GM23338 (cell line): ENCODE results near the gene TBPL2. TPM values are rescaled to one million over a fixed set of nuclear protein-coding genes. Genes with fewer than 3 reads are reported as not detected.

Experiments used
- ATAC-seq: fragments of 200-7000 bp; cut with Tn5 transposase; 3 replicates; pipeline ENCODE4 v1.9.1; 2020
- DNase-seq: peaks from one replicate; pipeline ENCODE4 v3.0.0-alpha.2; 2015; ENCODE audit warnings: low spot score
- H2AFZ ChIP-seq: fragments of 200-600 bp; sonication (generic); 2 replicates; pipeline ENCODE4 v1.8.0; 2016; ENCODE audit warnings: antibody characterized with exemption, mild to moderate bottlenecking, moderate library complexity
- H3F3A ChIP-seq: fragments of 200-600 bp; sonication (generic); replicated peaks from 2 replicates; pipeline ENCODE4 v1.8.0; 2017; ENCODE audit warnings: antibody characterized with exemption, mixed run types, low read depth
- H3K27ac ChIP-seq: fragments of 200-600 bp; sonication (generic); 2 replicates; pipeline ENCODE4 v1.6.1; 2016; ENCODE audit warnings: low read depth
- H3K27me3 ChIP-seq: fragments of 200-600 bp; sonication (generic); 2 replicates; pipeline ENCODE4 v1.8.0; 2016; ENCODE audit warnings: mild to moderate bottlenecking, mixed run types, moderate library complexity; ENCODE audit not compliant: insufficient read depth
- H3K36me3 ChIP-seq: fragments of 200-600 bp; sonication (generic); 2 replicates; pipeline ENCODE4 v1.8.0; 2016; ENCODE audit warnings: mild to moderate bottlenecking; ENCODE audit not compliant: insufficient read depth
- H3K4me1 ChIP-seq: fragments of 200-600 bp; sonication (generic); 2 replicates; pipeline ENCODE4 v1.8.0; 2016; ENCODE audit warnings: mild to moderate bottlenecking, moderate library complexity; ENCODE audit not compliant: insufficient read depth
- H3K4me2 ChIP-seq: fragments of 200-600 bp; sonication (generic); 2 replicates; pipeline ENCODE4 v1.7.1; 2017; ENCODE audit warnings: mixed run types
- H3K4me3 ChIP-seq: fragments of 200-600 bp; sonication (generic); 2 replicates; pipeline ENCODE4 v1.6.1; 2016; ENCODE audit warnings: mixed run types
- H3K79me2 ChIP-seq: fragments of 200-600 bp; sonication (generic); replicated peaks from 2 replicates; pipeline ENCODE4 v1.8.0; 2017; ENCODE audit warnings: mild to moderate bottlenecking; ENCODE audit not compliant: insufficient read depth
- H3K9me2 ChIP-seq: fragments of 200-600 bp; sonication (generic); 2 replicates; pipeline ENCODE4 v1.8.0; 2017; ENCODE audit not compliant: insufficient read depth
- H4K20me1 ChIP-seq: fragments of 200-600 bp; sonication (generic); replicated peaks from 2 replicates; pipeline ENCODE4 v1.8.0; 2017; ENCODE audit warnings: mild to moderate bottlenecking; ENCODE audit not compliant: insufficient read depth
- H3K27ac Mint-ChIP-seq: 2 replicates; pipeline ENCODE4 v1.8.0; 2020; ENCODE audit warnings: inconsistent platforms, mild to moderate bottlenecking, moderate library complexity, mixed read lengths
- H3K27me3 Mint-ChIP-seq: 3 replicates; pipeline ENCODE4 v1.8.0; 2022; ENCODE audit warnings: low read depth, mild to moderate bottlenecking, moderate library complexity, mixed read lengths, inconsistent platforms; ENCODE audit not compliant: insufficient read depth, poor library complexity
- H3K36me3 Mint-ChIP-seq: 3 replicates; pipeline ENCODE4 v1.8.0; 2021; ENCODE audit warnings: low read depth, mild to moderate bottlenecking, inconsistent platforms, moderate library complexity, mixed read lengths
- H3K4me1 Mint-ChIP-seq: 3 replicates; pipeline ENCODE4 v1.8.0; 2020; ENCODE audit warnings: mild to moderate bottlenecking, inconsistent platforms, mixed read lengths
- H3K4me3 Mint-ChIP-seq: 3 replicates; pipeline ENCODE4 v1.8.0; 2021; ENCODE audit warnings: moderate library complexity, mild to moderate bottlenecking, inconsistent platforms, mixed read lengths
- H3K9me3 Mint-ChIP-seq: 3 replicates; pipeline ENCODE4 v1.8.0; 2020; ENCODE audit warnings: moderate library complexity, mild to moderate bottlenecking, inconsistent platforms, mixed read lengths
- CREB1 ChIP-seq: fragments of 250-450 bp; sonication (Bioruptor Pico); IDR thresholded peaks from 2 replicates; pipeline ENCODE4 v1.5.0; 2020; ENCODE audit warnings: low read depth, mild to moderate bottlenecking, moderate library complexity
- CTCF ChIP-seq, 2 experiments: fragments of 200-600 bp in 1 of 2; sonication (generic) in 1 of 2; conservative IDR thresholded peaks; 2 replicates each; pipeline versions ENCODE4 v1.5.1 to v1.6.1; 2016 to 2017; ENCODE audit warnings: antibody characterized with exemption in 2 of 2, low read depth in 2 of 2, mild to moderate bottlenecking in 2 of 2, moderate library complexity in 1 of 2
- ETS1 ChIP-seq: IDR thresholded peaks from 2 replicates; pipeline ENCODE4 v1.6.1; 2016; ENCODE audit warnings: antibody characterized with exemption
- EZH2 ChIP-seq: fragments of 200-600 bp; sonication (generic); IDR thresholded peaks from one replicate; pipeline ENCODE4 v1.8.0; 2017; ENCODE audit warnings: antibody characterized with exemption, mild to moderate bottlenecking, low read depth; ENCODE audit not compliant: unreplicated experiment
- NANOG ChIP-seq: IDR thresholded peaks from 2 replicates; pipeline ENCODE4 v1.6.1; 2016; ENCODE audit warnings: antibody characterized with exemption, borderline replicate concordance
- POLR2AphosphoS5 ChIP-seq: IDR thresholded peaks from 2 replicates; pipeline ENCODE4 v1.6.1; 2016; ENCODE audit warnings: antibody characterized with exemption, low read depth
- REST ChIP-seq: IDR thresholded peaks from one replicate; pipeline ENCODE4 v1.6.1; 2018; ENCODE audit warnings: antibody characterized with exemption; ENCODE audit not compliant: unreplicated experiment
- ZNF331 ChIP-seq: fragments of 250-450 bp; sonication (Bioruptor Pico); IDR thresholded peaks from 2 replicates; pipeline ENCODE4 v1.5.0; 2020; ENCODE audit warnings: low read depth, mild to moderate bottlenecking, moderate library complexity
- ZNF462 ChIP-seq: fragments of 250-450 bp; sonication (Bioruptor Pico); IDR thresholded peaks from 2 replicates; pipeline ENCODE4 v1.5.0; 2020; ENCODE audit warnings: mild to moderate bottlenecking, moderate library complexity
- polyA plus RNA-seq: library from polyadenylated mRNA; unstranded; fragments of >200 nt; fragmentation: Nextera tagmentation; extraction: Ambion mirVana; gene quantifications from 2 replicates; pipeline ENCODE4 v1.2.1, GENCODE V29; 2016
- total RNA-seq: library from RNA; depleted of rRNA; stranded (reverse); fragments of >200 nt; shearing (Covaris generic); gene quantifications from 2 replicates; pipeline ENCODE4 v1.2.3, GENCODE V29; 2014

The TBPL2 gene
- total and polyA plus RNA-seq, 2 experiments from 2014 or later = 0.24 TPM; not detected in 1

GRCh38 chr14:55450987-55451386, 10.6 kb upstream of the TBPL2 start:
- no peak overlapping the region for H3K27ac Mint-ChIP-seq
- peaks cover 3% of the 10 kb centered on the region for H3K9me3 Mint-ChIP-seq
- H4K20me1 ChIP-seq = no peaks in the 10 kb centered on the region
- no peaks in the 10 kb centered on the region for H3K9me2 ChIP-seq
- DNase-seq (no peak), ATAC-seq (no peak)
- H3F3A ChIP-seq = no peaks in the 10 kb centered on the region
- H3K4me3 ChIP-seq = no peak overlapping the region
- H3K79me2 ChIP-seq = no peaks in the 10 kb centered on the region
- no peak overlapping the region for H3K4me2 ChIP-seq
- no peak overlapping the region for H3K27ac ChIP-seq
- TF ChIP-seq NANOG = no peak
- no peaks in the 10 kb centered on the region; the same call in 1 of the 2 replicates for H3K4me1 ChIP-seq
- no peak overlapping the region for H2AFZ ChIP-seq
- H3K4me1 Mint-ChIP-seq = peaks cover 21% of the 10 kb centered on the region
- no peak overlapping the region for H3K4me3 Mint-ChIP-seq
- no peaks in the 10 kb centered on the region for H3K36me3 ChIP-seq
- no peaks in the 10 kb centered on the region for H3K27me3 Mint-ChIP-seq
- no peaks in the 10 kb centered on the region for H3K27me3 ChIP-seq
- H3K36me3 Mint-ChIP-seq = no peaks in the 10 kb centered on the region; the same call in 1 of the 3 replicates

GRCh38 chr14:55450539-55450938, 10.1 kb upstream of the TBPL2 start:
- H3K9me3 Mint-ChIP-seq = peaks cover 3% of the 10 kb centered on the region
- no peak overlapping the region for H3K27ac Mint-ChIP-seq
- H3K27me3 ChIP-seq = no peaks in the 10 kb centered on the region
- H3K4me3 Mint-ChIP-seq = no peak overlapping the region
- no peak overlapping the region for H3K27ac ChIP-seq
- peak; percentile 11 for DNase-seq
- H2AFZ ChIP-seq = peak overlapping the region; percentile 73; the same call in 1 of the 2 replicates
- no peak for ATAC-seq
- no peaks in the 10 kb centered on the region for H3K36me3 ChIP-seq
- H3K4me1 Mint-ChIP-seq = peaks cover 21% of the 10 kb centered on the region
- no peaks in the 10 kb centered on the region for H3K79me2 ChIP-seq
- no peaks in the 10 kb centered on the region for H4K20me1 ChIP-seq
- H3F3A ChIP-seq = no peaks in the 10 kb centered on the region
- H3K36me3 Mint-ChIP-seq = no peaks in the 10 kb centered on the region; the same call in 1 of the 3 replicates
- H3K9me2 ChIP-seq = no peaks in the 10 kb centered on the region
- H3K4me3 ChIP-seq = no peak overlapping the region
- H3K4me1 ChIP-seq = no peaks in the 10 kb centered on the region; the same call in 1 of the 2 replicates
- H3K4me2 ChIP-seq = no peak overlapping the region
- no peaks in the 10 kb centered on the region for H3K27me3 Mint-ChIP-seq
- TF ChIP-seq EZH2 (no peak), NANOG (no peak), CREB1 (no peak), ETS1 (no peak), ZNF462 (CRISPR knock-in tag) (no peak), CTCF (conservative IDR thresholded peaks at IDR 0.05; ENCODE audit: low read depth in 2 of 2) (no peak), POLR2AphosphoS5 (no peak), REST (no peak), ZNF331 (CRISPR knock-in tag) (no peak)
